Smooth muscle cell of the coronary artery (primary cell): ENCODE data around the gene PPIG. TPM values are rescaled to one million over a fixed set of nuclear protein-coding genes. Genes with fewer than 3 reads are reported as not detected.

Experiments used
- total RNA-seq: library from RNA; depleted of rRNA; stranded (reverse); fragments of >200 nt; gene quantifications from 2 replicates; pipeline ENCODE4 v1.2.3, GENCODE V29; 2014; ENCODE audit warnings: low replicate concordance

The PPIG gene
- 14.7 and 20.7 TPM in 2 replicates for total RNA-seq

GRCh38 chr2:169584005-169584877, at the start of gene PPIG:
Gene PPIG, plus strand, starts transcription at chr2:169584351. Its CDS starts 19,691 bp downstream, at chr2:169604042.

GRCh38 chr2:169573160-169573973, 10.8 kb upstream of the PPIG start, which contains the start of gene FASTKD1:
Gene FASTKD1, minus strand, starts transcription at chr2:169573865. Its CDS starts 1,836 bp downstream, at chr2:169572029.

Other genes with a start within 250 kb of the PPIG start
- gene LRP2, start 221.8 kb upstream of the PPIG start, total RNA-seq: not detected in 2 replicates
- 2.3 and 4.1 TPM in 2 replicates for gene BBS5, start 104.9 kb upstream of the PPIG start, total RNA-seq
- 0.15 and 2.6 TPM in 2 replicates for gene KLHL41, start 74.6 kb upstream of the PPIG start, total RNA-seq
- gene FASTKD1, start 10.5 kb upstream of the PPIG start, total RNA-seq: 9.7 and 15.0 TPM in 2 replicates
- not detected in 2 replicates for gene CFAP210, start 110.1 kb downstream of the PPIG start, total RNA-seq
- 0.94 and 1.2 TPM in 2 replicates for gene PHOSPHO2, start 110.1 kb downstream of the PPIG start, total RNA-seq
- gene KLHL23, start 149.5 kb downstream of the PPIG start, total RNA-seq: 2.4 and 3.0 TPM in 2 replicates
- gene SSB, start 214.5 kb downstream of the PPIG start, total RNA-seq: 37.2 and 87.2 TPM in 2 replicates
- 32.7 and 35.9 TPM in 2 replicates for gene METTL5, start 240.6 kb downstream of the PPIG start, total RNA-seq
- 24.3 and 24.7 TPM in 2 replicates for gene UBR3, start 243.1 kb downstream of the PPIG start, total RNA-seq